Smooth muscle cell of the brain vasculature (primary cell): ENCODE results near the gene FAM83G.
"Not testable (repeated sequence)": the region's sequence is repeated elsewhere in the genome, so short reads cannot be mapped to it uniquely, and the experiment has no call there.

Experiments
- DNase-seq: peaks from one replicate; pipeline ENCODE4 v3.0.0-alpha.2; 2012; ENCODE audit warnings: low read depth, low spot score

Gene FAM83G

GRCh38 chr17:19004421-19005136 lies at the start of gene FAM83G:
Gene FAM83G (minus strand): TSS chr17:19004764. CDS start chr17:19004041, 723 bp downstream.
- no peak for DNase-seq

- DNase-seq: not testable (repeated sequence)
Observed at GRCh38 chr17:19048826-19049225, 44.3 kb upstream of the FAM83G start.

GRCh38 chr17:19047510-19047909 lies 42.9 kb upstream of the FAM83G start:
- DNase-seq: not testable (repeated sequence)

DNA sequence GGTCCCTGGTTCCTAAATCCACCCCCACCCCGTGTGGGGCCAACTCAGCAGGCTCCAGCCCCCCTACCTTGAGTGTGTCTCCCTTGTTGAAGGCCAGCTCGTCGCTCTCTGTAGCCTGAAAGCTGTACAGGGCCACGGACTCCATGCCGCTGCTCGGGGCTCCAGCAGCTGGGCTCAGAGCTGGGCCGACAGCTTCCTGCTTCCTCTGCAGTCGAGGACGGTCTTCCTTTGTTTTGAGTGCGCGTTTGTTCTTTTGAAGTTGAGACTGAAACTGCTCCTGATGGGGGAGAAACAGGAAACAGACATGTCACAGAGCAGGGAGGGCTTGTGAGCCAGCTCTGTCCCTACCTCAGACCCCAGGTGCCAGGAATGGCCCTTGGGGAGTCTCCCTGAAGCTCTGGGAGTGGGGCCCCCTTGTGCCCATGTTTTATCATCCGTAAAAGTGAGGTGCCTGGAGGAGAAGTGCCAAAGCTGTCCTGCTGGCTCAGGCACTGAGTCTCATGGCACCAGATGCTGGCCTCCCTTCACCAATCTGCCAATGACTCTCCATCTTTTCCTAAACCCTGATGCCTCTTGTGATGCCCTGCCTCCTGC lies 42.3 kb upstream of the FAM83G start, which contains the start of gene GRAP:
Gene GRAP, minus strand, starts transcription at position 176 of the 594 bp plus-strand sequence. Its CDS starts 31 bp downstream, at position 145.
- DNase-seq: not testable (repeated sequence)

DNA sequence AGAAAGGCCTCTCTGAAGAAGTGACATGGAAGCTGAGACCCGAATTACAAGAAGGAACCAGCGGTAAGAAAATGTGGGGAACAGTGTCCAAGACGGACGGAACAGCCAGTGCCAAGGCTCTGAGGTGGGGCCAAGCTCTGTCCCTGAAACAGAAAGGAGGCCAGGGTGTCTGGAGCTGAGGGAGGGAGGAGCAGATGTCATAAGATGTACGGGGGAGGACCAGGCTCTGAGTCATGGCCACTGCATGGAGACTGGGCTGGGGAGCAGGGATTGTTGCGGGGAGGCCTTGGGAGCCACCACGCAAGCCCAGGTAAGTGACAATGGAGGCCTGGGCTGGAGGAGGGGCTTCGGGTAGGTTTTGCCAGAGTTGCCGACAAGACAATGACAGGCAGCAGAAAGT lies 40.1 kb upstream of the FAM83G start:
- not testable (repeated sequence) for DNase-seq

DNA sequence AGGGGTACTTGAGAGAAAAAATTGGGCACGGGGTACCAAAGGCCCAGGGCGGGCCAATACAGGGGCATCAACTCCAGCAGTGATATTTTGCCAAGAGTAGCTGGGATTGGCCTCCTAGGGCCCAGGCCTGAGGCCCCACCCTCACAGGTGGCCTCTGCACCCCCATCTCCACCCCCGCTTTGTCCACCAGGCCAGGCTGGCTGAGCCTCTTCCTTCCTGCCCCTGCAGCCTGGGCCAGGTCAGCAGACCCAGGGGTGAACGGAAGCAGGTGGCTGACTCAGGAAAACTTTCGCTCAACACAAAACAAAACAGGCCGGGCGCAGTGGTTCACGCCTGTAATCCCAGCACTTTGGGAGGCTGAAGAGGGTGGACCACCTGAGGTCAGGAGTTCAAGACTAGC lies 38.5 kb upstream of the FAM83G start:
- not testable (repeated sequence) for DNase-seq

DNA sequence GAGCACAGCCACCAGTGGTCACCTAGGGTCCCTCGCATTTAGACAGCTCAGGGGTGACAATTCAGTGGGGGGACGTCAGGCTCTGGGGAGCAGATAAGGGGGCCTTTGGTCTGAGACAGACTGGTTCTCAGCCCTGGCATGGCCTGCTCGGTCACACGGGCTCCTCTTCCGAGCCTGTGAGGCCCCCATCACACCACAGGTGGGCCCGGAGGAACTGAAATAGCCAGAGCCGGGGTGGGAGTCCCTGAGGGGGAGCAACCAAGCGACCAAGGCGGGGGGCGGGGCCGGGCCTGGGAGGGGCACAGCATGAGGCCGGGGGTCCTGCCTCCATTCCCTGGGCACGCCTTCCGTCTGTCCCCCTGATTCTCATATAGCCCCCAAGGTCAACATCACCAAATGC lies 37.8 kb upstream of the FAM83G start:
- not testable (repeated sequence) for DNase-seq

DNA sequence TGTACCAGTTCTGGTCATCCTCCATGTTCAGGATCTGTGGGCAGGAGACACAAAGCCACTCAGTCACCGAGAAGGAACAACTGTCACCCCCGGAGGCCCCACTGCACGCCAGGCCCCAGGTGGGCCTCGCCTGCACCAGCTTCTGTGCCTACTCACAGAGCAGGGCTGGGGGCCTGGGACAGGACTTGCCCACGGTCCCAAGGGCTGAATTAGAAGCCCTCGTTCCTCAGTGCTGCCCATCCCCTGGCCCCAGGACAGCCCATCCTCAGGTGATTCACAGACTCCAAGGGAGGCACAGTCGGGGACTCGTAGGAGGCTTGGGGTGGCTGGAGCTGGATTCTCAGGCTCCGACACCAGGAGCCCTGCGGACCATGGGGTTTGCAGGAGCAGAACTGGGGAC lies 37.3 kb upstream of the FAM83G start:
- DNase-seq: not testable (repeated sequence)

GRCh38 chr17:19040350-19040749 lies 35.8 kb upstream of the FAM83G start:
- DNase-seq: not testable (repeated sequence)

DNA sequence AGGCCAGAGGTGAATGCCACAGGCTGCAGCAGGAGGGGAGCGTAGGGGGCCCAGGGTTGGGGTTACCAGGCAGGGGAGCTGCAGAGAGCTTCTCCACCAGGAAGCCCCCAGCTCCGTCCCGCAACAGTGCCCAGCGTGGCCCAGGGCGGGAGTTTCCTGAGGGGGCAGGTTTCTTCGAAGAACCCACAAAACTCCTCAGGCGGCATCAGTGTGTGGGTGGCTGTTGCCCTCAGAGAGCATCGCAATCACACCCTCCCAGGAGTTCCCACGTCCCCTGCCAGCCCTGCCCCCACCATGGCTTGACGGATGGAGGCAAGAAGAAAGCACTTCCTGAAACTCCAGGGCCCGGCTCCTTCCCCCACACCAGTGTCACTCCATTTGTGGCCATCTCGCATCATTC lies 34.2 kb upstream of the FAM83G start:
- not testable (repeated sequence) for DNase-seq

DNA sequence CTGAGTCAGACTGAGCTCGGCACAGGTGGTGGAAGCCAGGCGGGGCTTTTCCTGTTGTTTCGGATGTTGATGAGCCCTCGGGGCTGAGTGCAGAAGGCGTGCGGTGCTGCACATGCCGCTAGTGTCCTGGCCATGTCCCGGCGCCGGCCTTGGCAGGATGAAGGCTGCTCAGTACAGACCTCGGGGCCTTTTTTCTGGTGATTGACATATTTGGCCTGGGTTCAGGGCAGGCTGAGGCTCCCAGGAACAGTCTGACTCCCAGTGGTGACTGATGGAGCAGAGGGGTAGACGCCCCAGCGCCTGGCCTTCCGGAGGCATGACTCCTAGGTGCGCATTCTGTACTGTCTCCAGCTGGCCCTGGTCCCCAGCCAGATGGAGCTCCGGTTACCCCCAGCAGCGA lies 33.4 kb upstream of the FAM83G start:
- not testable (repeated sequence) for DNase-seq

DNA sequence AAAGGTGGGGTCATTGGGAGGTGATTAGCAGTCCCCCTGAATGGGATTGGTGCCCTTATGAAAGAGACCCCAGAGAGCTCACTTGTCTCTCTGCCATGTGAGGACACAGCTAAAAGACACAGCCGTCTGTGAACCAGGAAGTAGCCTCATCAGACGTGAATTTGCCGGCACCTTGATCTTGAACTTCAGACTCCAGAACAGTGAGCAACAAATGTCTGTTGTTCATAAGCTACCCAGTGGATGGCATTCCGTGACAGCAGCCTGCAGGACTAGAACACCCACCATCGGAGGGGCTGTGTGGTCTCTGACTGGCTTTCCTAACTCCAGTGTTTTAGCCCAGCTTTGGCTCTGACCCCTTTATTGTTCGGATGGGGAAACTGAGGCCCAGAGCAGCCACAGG lies 33.0 kb upstream of the FAM83G start:
- not testable (repeated sequence) for DNase-seq

- DNase-seq: not testable (repeated sequence)
Observed at GRCh38 chr17:19036186-19036585, 31.6 kb upstream of the FAM83G start.

DNA sequence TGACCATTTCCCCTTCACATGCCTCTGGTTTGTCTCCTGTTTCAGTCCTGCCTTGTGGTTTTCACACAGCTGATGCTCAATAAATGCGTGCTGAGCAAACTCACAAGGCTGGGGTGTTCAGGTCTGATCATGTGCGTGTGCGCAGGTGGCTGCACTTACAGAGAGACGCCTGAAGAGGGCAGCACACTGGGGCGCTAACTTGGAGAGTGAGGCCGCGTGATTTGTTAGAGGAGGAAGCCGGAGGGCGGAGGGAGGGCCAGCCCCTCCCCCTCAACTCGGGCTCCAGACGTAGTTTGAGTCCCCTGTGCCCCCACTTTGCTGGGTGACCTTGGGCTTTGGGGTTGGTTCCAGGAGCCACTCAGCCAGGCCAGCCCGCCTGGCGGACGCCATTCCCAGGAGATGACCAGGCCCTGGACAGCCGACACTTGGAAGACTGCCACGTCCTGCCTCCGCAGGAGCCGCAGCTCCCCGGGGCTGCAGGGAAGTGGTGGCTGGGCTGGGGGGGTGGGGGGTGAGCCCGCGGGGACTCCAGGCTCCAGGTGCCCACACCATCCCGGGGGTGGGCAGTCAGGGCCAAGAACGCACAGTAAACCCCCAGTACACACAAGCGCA lies 27.9 kb upstream of the FAM83G start:
- not testable (repeated sequence) for DNase-seq

- DNase-seq: not testable (repeated sequence)
Observed at GRCh38 chr17:19031729-19032128, 27.2 kb upstream of the FAM83G start.

- DNase-seq: not testable (repeated sequence)
Observed at GRCh38 chr17:19030771-19031449, 26.3 kb upstream of the FAM83G start.

- DNase-seq: not testable (repeated sequence)
Observed at GRCh38 chr17:19029740-19030139, 25.2 kb upstream of the FAM83G start.

GRCh38 chr17:19028671-19029070 lies 24.1 kb upstream of the FAM83G start:
- not testable (repeated sequence) for DNase-seq

- DNase-seq: no peak
Observed at GRCh38 chr17:19024101-19025078, 19.8 kb upstream of the FAM83G start.

DNA sequence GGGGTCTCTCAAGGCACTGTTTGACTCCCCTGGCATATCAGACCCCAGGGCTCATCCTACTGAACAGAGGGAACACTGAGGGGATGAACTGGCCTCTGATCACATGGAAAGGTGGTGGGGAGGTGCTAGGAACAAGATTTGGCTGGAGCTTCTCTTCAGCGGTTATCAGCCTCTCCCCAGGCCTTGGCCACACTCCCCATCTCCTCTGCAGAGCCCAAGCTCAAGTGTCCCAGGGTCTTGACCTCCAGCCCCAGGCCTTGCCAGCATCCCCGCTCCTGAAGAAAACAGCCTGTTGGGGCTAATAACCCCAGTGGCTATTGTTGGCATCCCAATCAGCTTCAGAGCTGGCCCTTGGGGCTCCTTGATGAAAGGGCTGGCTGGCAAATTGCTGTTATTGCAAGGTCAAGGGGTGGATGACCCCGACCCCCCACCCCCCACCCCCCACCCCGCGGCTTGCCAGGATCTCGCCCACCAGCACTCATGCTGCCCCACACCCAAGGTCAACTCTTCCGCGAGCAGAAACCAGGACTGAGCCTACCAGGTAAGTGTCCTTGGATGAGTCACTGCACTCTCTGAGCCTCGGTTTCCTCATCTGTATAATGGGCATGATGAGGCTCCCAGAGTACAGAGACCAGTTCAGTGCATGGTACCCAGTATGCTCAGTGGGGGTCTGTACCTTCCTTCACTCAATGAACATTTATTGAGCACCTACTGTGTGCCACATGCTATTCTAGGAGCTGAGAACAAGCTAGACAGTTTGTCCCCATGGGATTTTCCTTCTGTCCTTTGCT lies 18.8 kb upstream of the FAM83G start:
- no peak for DNase-seq
